MCF 10A (cell line): ENCODE measurements around the gene MKKS. TPM values are rescaled to one million over a fixed set of nuclear protein-coding genes. Genes with fewer than 3 reads are reported as not detected.

Experiments used
- BruUV-seq: library from RNA; stranded (reverse); fragments of 400-500 nt; replicated peaks from 2 replicates; lab custom pipeline; 2021; lab: Mats Ljungman, UMichigan
- CTCF ChIA-PET: fragments of 300-600 bp; sonication (Branson Sonifier 250); formaldehyde crosslinking; extraction: SDS; loops from one replicate; lab custom pipeline; 2021; ENCODE audit warnings: antibody characterized with exemption, inconsistent platforms; lab: Yijun Ruan, JAX
- POLR2A ChIA-PET: fragments of 300-600, 350-650 bp; sonication (Branson Sonifier 250); formaldehyde crosslinking; extraction: SDS; loops from one replicate; lab custom pipeline; 2020; ENCODE audit warnings: antibody characterized with exemption, inconsistent platforms; lab: Yijun Ruan, JAX
- DNase-seq: peaks from one replicate; pipeline ENCODE4 v3.0.0-alpha.2; 2018; ENCODE audit not compliant: unreplicated experiment
- H3K27ac Mint-ChIP-seq: one replicate; pipeline ENCODE4 v1.8.0; 2022; ENCODE audit warnings: mild to moderate bottlenecking, low read depth, mixed read lengths; ENCODE audit not compliant: unreplicated experiment
- H3K27me3 Mint-ChIP-seq: one replicate; pipeline ENCODE4 v1.8.0; 2022; ENCODE audit warnings: mixed read lengths; ENCODE audit not compliant: insufficient read depth, unreplicated experiment
- H3K36me3 Mint-ChIP-seq: one replicate; pipeline ENCODE4 v1.8.0; 2022; ENCODE audit warnings: mild to moderate bottlenecking, moderate library complexity, mixed read lengths; ENCODE audit not compliant: insufficient read depth, unreplicated experiment
- H3K4me1 Mint-ChIP-seq: one replicate; pipeline ENCODE4 v1.8.0; 2022; ENCODE audit warnings: mixed read lengths; ENCODE audit not compliant: insufficient read depth, unreplicated experiment
- H3K4me3 Mint-ChIP-seq: one replicate; pipeline ENCODE4 v1.8.0; 2022; ENCODE audit warnings: mild to moderate bottlenecking, moderate library complexity, mixed read lengths; ENCODE audit not compliant: unreplicated experiment
- H3K9me3 Mint-ChIP-seq: one replicate; pipeline ENCODE4 v1.8.0; 2022; ENCODE audit warnings: mixed read lengths; ENCODE audit not compliant: unreplicated experiment
- CTCF ChIP-seq: fragments of 200-600 bp; IDR thresholded peaks from one replicate; pipeline ENCODE4 v1.8.0; 2022; ENCODE audit warnings: antibody characterized with exemption, mild to moderate bottlenecking; ENCODE audit not compliant: unreplicated experiment
- intact Hi-C: fragments of 100-400 bp; cut with micrococcal nuclease; formaldehyde crosslinking; loops from 2 replicates; pipeline ENCODE4 v1.14.1; 2022
- total RNA-seq: library from RNA; stranded (reverse); gene quantifications from 2 replicates; pipeline ENCODE4 v1.2.3, GENCODE V29; 2022

MKKS gene
- total RNA-seq, 1 experiment from 2014 or later = 44.5 TPM

GRCh38 chr20:10461495-10461894 is 27.5 kb upstream of the MKKS start:
- DNase-seq = no peak
- ChIA-PET POLR2A (interaction anchor here (0.7 to 1.6 kb wide), 4 partner anchors 27 to 660 kb away, joined by 3 to 5 read pairs (median 4); partner anchors contain the start of genes JAG1 and MKKS), CTCF (interaction anchor here (0.9 to 1.8 kb wide), 2 partner anchors 14 to 75 kb away, joined by 3 to 4 read pairs; no protein-coding TSS in a partner anchor)
- Mint-ChIP-seq H3K4me1 (no peaks in the 10 kb centered on the region), H3K9me3 (peaks cover 29% of the 10 kb centered on the region), H3K4me3 (no peak overlapping the region), H3K27me3 (no peaks in the 10 kb centered on the region), H3K36me3 (peaks cover 11% of the 10 kb centered on the region), H3K27ac (no peak overlapping the region)
- no peak for TF ChIP-seq CTCF
- intact Hi-C loops = loop anchor here (10.0 kb wide), 1 partner anchor 743 kb away; no protein-coding TSS in a partner anchor
- no TSS peak for BruUV-seq

- H3K4me1 Mint-ChIP-seq = peaks cover 13% of the 10 kb centered on the region
- no peak for DNase-seq
- no peaks in the 10 kb centered on the region for H3K27me3 Mint-ChIP-seq
- H3K36me3 Mint-ChIP-seq = no peaks in the 10 kb centered on the region
- H3K27ac Mint-ChIP-seq = no peak overlapping the region
- no peak for TF ChIP-seq CTCF
- H3K9me3 Mint-ChIP-seq = peaks cover 7% of the 10 kb centered on the region
- intact Hi-C loops = no loop called here
- H3K4me3 Mint-ChIP-seq = no peak overlapping the region
- BruUV-seq = no TSS peak
- CTCF ChIA-PET = no interaction called here
- POLR2A ChIA-PET = interaction anchor here (0.7 kb wide), 1 partner anchor 51 kb away, joined by 5 read pairs; no protein-coding TSS in a partner anchor
These were observed 20.2 kb upstream of the MKKS start for GRCh38 chr20:10454151-10454750.

- intact Hi-C loops = no loop called here
- DNase-seq = no peak
- no peaks in the 10 kb centered on the region for H3K36me3 Mint-ChIP-seq
- CTCF ChIA-PET = interaction anchor here (0.5 to 2.5 kb wide), 5 partner anchors 83 to 1132 kb away, joined by 3 to 12 read pairs (median 3); no protein-coding TSS in a partner anchor
- no peaks in the 10 kb centered on the region for H3K27me3 Mint-ChIP-seq
- H3K4me3 Mint-ChIP-seq = no peak overlapping the region
- peaks cover 16% of the 10 kb centered on the region for H3K4me1 Mint-ChIP-seq
- BruUV-seq = no TSS peak
- no peak for TF ChIP-seq CTCF
- POLR2A ChIA-PET = interaction anchor here (2.6 kb wide), 1 partner anchor 19 kb away, joined by 14 read pairs; the partner anchor contains the start of genes MKKS and SLX4IP
- peaks cover 7% of the 10 kb centered on the region for H3K9me3 Mint-ChIP-seq
- no peak overlapping the region for H3K27ac Mint-ChIP-seq
These were observed 19.2 kb upstream of the MKKS start for GRCh38 chr20:10453241-10453640.

- no peak overlapping the region for H3K27ac Mint-ChIP-seq
- H3K27me3 Mint-ChIP-seq = no peaks in the 10 kb centered on the region
- H3K4me1 Mint-ChIP-seq = peaks cover 26% of the 10 kb centered on the region
- peak; percentile 39 for DNase-seq
- ChIA-PET POLR2A (interaction anchor here (0.5 to 3.2 kb wide), 3 partner anchors 14 to 293 kb away, joined by 4 to 28 read pairs (median 5); partner anchors contain the start of genes MKKS and SLX4IP), CTCF (interaction anchor here (1.0 to 1.4 kb wide), 2 partner anchors 222 to 832 kb away, joined by 3 to 5 read pairs; no protein-coding TSS in a partner anchor)
- no peak for TF ChIP-seq CTCF
- intact Hi-C loops = no loop called here
- H3K9me3 Mint-ChIP-seq = no peaks in the 10 kb centered on the region
- no TSS peak for BruUV-seq
- H3K36me3 Mint-ChIP-seq = no peaks in the 10 kb centered on the region
- no peak overlapping the region for H3K4me3 Mint-ChIP-seq
These were observed 15.2 kb upstream of the MKKS start for GRCh38 chr20:10449270-10449669.
